Brain pericyte (primary cell): ENCODE data around the gene MGP.

Experiments
- DNase-seq: peaks from one replicate; pipeline ENCODE4 v3.0.0-alpha.2; 2012; ENCODE audit warnings: low read depth, low spot score

Gene MGP

DNA sequence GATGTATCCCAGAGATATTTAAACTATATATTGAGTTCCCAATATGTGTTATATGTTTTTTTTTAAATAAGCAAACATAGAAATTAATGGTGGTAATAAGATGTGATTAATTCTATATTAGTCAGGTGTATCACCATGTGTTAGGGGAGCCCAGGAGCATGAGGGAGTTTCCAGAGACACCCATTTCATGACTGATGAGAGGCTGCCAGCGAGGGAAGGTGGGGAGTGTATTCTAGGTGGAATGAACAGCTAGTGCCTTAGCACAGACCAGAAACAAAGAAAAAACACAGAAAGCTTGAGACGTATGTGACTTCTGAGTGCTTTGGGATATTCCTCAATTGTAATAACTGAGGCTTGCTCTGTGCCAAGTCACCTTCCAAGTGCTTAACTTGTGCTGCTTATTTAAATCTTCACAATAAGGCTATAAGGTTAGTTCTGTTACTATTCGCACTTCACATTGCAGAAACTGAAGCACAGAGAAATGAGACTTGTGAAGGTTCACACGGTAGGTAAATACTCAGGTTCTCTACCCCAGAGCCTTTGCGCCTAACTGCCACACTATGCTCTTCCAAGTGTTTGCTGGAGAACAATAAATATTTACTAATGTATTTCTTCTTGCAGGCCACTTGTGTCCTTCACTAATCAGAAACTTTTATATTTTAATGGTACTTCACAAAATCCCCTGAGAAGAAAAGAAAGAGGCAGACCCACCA lies 17.9 kb upstream of the MGP start:
- DNase-seq = no peak

DNA sequence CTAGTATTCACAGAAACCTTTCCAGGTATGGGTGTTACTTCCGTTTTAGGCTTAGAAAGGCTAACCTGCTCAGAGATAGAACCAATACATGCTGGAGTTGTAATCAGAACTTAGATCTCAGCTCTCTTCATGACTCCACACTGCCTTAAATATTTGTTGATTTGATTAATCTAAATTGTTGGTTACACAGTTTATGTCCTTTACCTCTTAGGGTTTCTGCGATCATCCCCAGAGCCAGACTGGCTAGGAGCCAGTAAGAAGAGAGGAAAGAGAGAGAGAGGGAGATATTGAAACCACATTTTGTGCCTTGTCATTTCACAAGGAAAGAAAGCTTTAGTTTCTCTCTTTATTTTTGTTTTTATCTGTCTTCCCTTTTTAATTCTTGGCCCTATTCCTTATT lies 16.8 kb upstream of the MGP start:
- DNase-seq = no peak

GRCh38 chr12:14901228-14901562 lies 15.5 kb upstream of the MGP start:
- no peak for DNase-seq

DNA sequence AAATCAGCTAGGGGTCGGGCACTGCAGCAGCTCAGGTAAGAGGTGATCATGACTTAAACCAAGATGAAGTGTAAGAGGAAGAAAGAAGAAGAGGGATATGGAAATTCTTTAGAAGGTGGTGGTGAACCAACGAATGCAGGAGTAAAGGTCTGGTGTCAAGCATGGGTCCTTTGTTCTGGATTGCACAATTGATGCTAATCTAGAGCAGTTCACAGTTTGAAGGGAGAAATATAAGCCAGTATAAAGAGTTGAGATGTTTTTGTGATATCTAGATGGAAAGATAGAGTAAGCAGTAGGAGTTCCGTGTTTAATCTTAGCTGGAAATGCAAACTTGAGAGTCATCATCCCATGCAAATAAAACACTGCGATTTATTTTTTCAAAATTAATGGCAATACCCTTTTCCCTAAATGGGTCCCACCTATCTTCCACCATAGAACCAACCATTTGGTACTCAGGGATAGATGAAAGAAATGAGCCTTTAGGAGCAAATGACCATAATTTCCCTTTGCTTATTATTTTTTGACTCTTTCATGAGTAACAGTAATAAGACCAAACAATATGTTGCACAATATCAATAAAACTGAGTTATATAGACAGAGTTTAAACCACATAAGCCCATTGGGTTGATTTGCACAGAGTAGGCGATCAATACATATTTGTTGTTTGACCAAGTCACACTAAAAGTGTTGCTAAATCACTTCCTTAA lies 15.0 kb upstream of the MGP start:
- no peak for DNase-seq

- DNase-seq = no peak
These were observed 11.0 kb upstream of the MGP start for GRCh38 chr12:14896521-14897169.

GRCh38 chr12:14893506-14894250 lies 8.0 kb upstream of the MGP start:
- DNase-seq = no peak

- DNase-seq = no peak
These were observed 7.3 kb upstream of the MGP start for GRCh38 chr12:14892726-14893505.

DNA sequence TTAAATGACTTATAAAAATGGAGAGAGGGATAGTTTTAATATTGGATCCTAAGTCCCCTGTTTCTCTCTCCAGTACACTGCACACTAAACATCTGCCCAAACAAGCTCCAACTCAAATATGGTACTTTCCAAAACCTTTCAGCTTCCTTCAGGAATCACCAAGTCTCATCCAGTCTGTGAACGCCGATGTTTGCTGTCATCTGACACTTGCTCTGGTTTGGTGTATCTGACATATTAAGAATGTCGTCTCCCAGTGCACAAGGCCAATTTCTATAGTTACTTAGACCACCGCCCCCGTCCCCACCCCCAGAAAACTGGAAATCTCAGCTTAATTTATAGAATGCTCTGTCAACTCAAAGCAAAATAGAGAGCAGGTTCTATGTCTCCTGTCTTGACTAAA lies 5.0 kb upstream of the MGP start:
- no peak for DNase-seq

GRCh38 chr12:14886271-14886670 lies 617 bp upstream of the MGP start:
- DNase-seq = no peak

GRCh38 chr12:14884458-14884878 lies 1.2 kb downstream of the MGP start:
- DNase-seq = peak; percentile 59

- no peak for DNase-seq
These were observed 2.0 kb downstream of the MGP start for GRCh38 chr12:14883686-14884085.

- DNase-seq = no peak
These were observed 4.7 kb downstream of the MGP start for GRCh38 chr12:14880890-14881453.

GRCh38 chr12:14879222-14879933 lies 6.3 kb downstream of the MGP start:
- DNase-seq = no peak

DNA sequence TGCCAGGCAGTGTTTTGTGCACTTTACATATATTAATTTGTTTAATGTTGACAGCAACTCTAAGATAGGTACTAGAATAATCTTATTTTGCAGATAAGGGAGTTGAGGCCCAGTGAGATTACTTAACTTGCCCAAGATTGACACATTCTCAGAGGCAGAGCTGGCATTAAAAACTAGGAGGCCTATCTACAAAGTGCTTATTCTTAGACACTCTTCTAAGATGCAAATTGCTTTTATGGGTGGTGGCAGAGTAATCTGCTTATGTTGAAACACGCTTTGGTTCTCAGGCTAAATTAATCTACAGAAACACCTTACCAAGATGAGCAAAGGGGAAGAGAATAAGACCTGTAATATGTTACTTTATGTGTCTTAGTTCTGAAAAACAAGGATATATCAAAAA lies 7.2 kb downstream of the MGP start:
- DNase-seq = no peak

- DNase-seq = no peak
These were observed 8.8 kb downstream of the MGP start for GRCh38 chr12:14876833-14877232.

- DNase-seq = no peak
These were observed 10.8 kb downstream of the MGP start for GRCh38 chr12:14874882-14875281.

DNA sequence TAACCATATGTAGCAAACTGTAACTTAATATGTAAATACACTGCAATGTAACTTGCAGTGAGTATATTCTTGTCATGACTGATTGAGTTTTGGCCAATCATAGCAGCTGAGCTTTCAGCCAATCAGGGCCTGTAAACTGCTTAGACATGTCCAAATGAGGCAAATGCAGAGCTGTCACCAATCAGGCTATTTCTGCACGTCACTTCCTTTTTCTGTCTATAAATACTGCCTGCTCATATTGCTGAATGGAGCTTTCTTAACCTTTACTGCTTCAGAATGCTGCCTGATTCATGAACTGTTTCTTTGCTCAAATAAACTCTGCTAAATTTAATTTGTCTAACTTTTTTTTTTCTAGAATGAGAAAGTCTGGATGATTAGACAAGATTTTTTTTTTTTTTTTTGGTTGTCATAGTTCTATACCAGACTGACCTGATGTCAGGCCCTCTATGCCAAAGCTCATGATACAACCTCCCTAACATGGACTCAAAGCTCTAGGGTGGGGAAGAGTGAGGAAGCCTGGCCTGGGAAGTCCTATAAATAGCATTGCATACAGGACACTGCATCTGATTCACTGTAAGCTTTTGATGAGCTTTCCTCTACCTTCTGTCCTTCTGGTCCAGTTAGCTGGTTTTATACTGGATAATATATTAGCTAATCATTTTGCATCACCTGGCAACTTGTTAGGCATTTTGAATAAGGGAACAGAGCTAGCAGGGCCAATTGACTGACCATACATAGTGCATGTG lies 12.0 kb downstream of the MGP start:
- no peak for DNase-seq

DNA sequence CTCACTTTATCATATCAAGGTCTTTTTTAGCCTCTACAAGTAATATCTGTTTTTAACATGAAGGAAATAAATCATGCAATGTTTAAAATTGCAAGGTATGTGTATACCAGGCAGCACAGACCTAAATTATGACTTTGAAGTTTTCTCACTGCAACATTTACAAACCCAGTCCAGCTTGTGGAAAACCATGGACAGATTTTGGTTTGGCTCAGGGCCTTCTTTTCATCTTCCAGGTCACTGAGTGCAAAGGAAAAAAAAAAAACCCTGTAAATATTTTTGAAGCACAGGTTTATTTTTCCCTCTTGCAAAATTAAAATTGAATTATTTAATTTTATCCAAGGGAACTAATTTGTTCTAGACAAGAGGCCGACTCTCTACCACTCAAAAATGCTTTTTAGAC lies 13.8 kb downstream of the MGP start:
- DNase-seq = no peak

- DNase-seq = no peak
These were observed 14.4 kb downstream of the MGP start for GRCh38 chr12:14871247-14871646.
